GM23338 (cell line): ENCODE data around the gene NAA15. TPM values are rescaled to one million over a fixed set of nuclear protein-coding genes. Genes with fewer than 3 reads are reported as not detected.
"Not testable (repeated sequence)": the region's sequence is repeated elsewhere in the genome, so short reads cannot be mapped to it uniquely, and the experiment has no call there.

Experiments used
- ATAC-seq: fragments of 200-7000 bp; cut with Tn5 transposase; 3 replicates; pipeline ENCODE4 v1.9.1; 2020
- DNase-seq: peaks from one replicate; pipeline ENCODE4 v3.0.0-alpha.2; 2015; ENCODE audit warnings: low spot score
- H2AFZ ChIP-seq: fragments of 200-600 bp; sonication (generic); 2 replicates; pipeline ENCODE4 v1.8.0; 2016; ENCODE audit warnings: antibody characterized with exemption, mild to moderate bottlenecking, moderate library complexity
- H3F3A ChIP-seq: fragments of 200-600 bp; sonication (generic); replicated peaks from 2 replicates; pipeline ENCODE4 v1.8.0; 2017; ENCODE audit warnings: antibody characterized with exemption, mixed run types, low read depth
- H3K27ac ChIP-seq: fragments of 200-600 bp; sonication (generic); 2 replicates; pipeline ENCODE4 v1.6.1; 2016; ENCODE audit warnings: low read depth
- H3K27me3 ChIP-seq: fragments of 200-600 bp; sonication (generic); 2 replicates; pipeline ENCODE4 v1.8.0; 2016; ENCODE audit warnings: mild to moderate bottlenecking, mixed run types, moderate library complexity; ENCODE audit not compliant: insufficient read depth
- H3K36me3 ChIP-seq: fragments of 200-600 bp; sonication (generic); 2 replicates; pipeline ENCODE4 v1.8.0; 2016; ENCODE audit warnings: mild to moderate bottlenecking; ENCODE audit not compliant: insufficient read depth
- H3K4me1 ChIP-seq: fragments of 200-600 bp; sonication (generic); 2 replicates; pipeline ENCODE4 v1.8.0; 2016; ENCODE audit warnings: mild to moderate bottlenecking, moderate library complexity; ENCODE audit not compliant: insufficient read depth
- H3K4me2 ChIP-seq: fragments of 200-600 bp; sonication (generic); 2 replicates; pipeline ENCODE4 v1.7.1; 2017; ENCODE audit warnings: mixed run types
- H3K4me3 ChIP-seq: fragments of 200-600 bp; sonication (generic); 2 replicates; pipeline ENCODE4 v1.6.1; 2016; ENCODE audit warnings: mixed run types
- H3K79me2 ChIP-seq: fragments of 200-600 bp; sonication (generic); replicated peaks from 2 replicates; pipeline ENCODE4 v1.8.0; 2017; ENCODE audit warnings: mild to moderate bottlenecking; ENCODE audit not compliant: insufficient read depth
- H3K9me2 ChIP-seq: fragments of 200-600 bp; sonication (generic); 2 replicates; pipeline ENCODE4 v1.8.0; 2017; ENCODE audit not compliant: insufficient read depth
- H4K20me1 ChIP-seq: fragments of 200-600 bp; sonication (generic); replicated peaks from 2 replicates; pipeline ENCODE4 v1.8.0; 2017; ENCODE audit warnings: mild to moderate bottlenecking; ENCODE audit not compliant: insufficient read depth
- H3K27ac Mint-ChIP-seq: 2 replicates; pipeline ENCODE4 v1.8.0; 2020; ENCODE audit warnings: inconsistent platforms, mild to moderate bottlenecking, moderate library complexity, mixed read lengths
- H3K27me3 Mint-ChIP-seq: 3 replicates; pipeline ENCODE4 v1.8.0; 2022; ENCODE audit warnings: low read depth, mild to moderate bottlenecking, moderate library complexity, mixed read lengths, inconsistent platforms; ENCODE audit not compliant: insufficient read depth, poor library complexity
- H3K36me3 Mint-ChIP-seq: 3 replicates; pipeline ENCODE4 v1.8.0; 2021; ENCODE audit warnings: low read depth, mild to moderate bottlenecking, inconsistent platforms, moderate library complexity, mixed read lengths
- H3K4me1 Mint-ChIP-seq: 3 replicates; pipeline ENCODE4 v1.8.0; 2020; ENCODE audit warnings: mild to moderate bottlenecking, inconsistent platforms, mixed read lengths
- H3K4me3 Mint-ChIP-seq: 3 replicates; pipeline ENCODE4 v1.8.0; 2021; ENCODE audit warnings: moderate library complexity, mild to moderate bottlenecking, inconsistent platforms, mixed read lengths
- H3K9me3 Mint-ChIP-seq: 3 replicates; pipeline ENCODE4 v1.8.0; 2020; ENCODE audit warnings: moderate library complexity, mild to moderate bottlenecking, inconsistent platforms, mixed read lengths
- CREB1 ChIP-seq: fragments of 250-450 bp; sonication (Bioruptor Pico); IDR thresholded peaks from 2 replicates; pipeline ENCODE4 v1.5.0; 2020; ENCODE audit warnings: low read depth, mild to moderate bottlenecking, moderate library complexity
- JUNB ChIP-seq: IDR thresholded peaks from one replicate; pipeline ENCODE4 v1.6.1; 2016; ENCODE audit warnings: antibody characterized with exemption; ENCODE audit not compliant: unreplicated experiment
- NANOG ChIP-seq: IDR thresholded peaks from 2 replicates; pipeline ENCODE4 v1.6.1; 2016; ENCODE audit warnings: antibody characterized with exemption, borderline replicate concordance
- REST ChIP-seq: IDR thresholded peaks from one replicate; pipeline ENCODE4 v1.6.1; 2018; ENCODE audit warnings: antibody characterized with exemption; ENCODE audit not compliant: unreplicated experiment
- STAT1 ChIP-seq: IDR thresholded peaks from one replicate; pipeline ENCODE4 v1.6.1; 2016; ENCODE audit warnings: antibody characterized with exemption; ENCODE audit not compliant: unreplicated experiment
- ZNF114 ChIP-seq: fragments of 250-450 bp; sonication (Bioruptor Pico); IDR thresholded peaks from 2 replicates; pipeline ENCODE4 v1.5.0; 2020; ENCODE audit warnings: mild to moderate bottlenecking, moderate library complexity
- ZNF331 ChIP-seq: fragments of 250-450 bp; sonication (Bioruptor Pico); IDR thresholded peaks from 2 replicates; pipeline ENCODE4 v1.5.0; 2020; ENCODE audit warnings: low read depth, mild to moderate bottlenecking, moderate library complexity
- polyA plus RNA-seq: library from polyadenylated mRNA; unstranded; fragments of >200 nt; fragmentation: Nextera tagmentation; extraction: Ambion mirVana; gene quantifications from 2 replicates; pipeline ENCODE4 v1.2.1, GENCODE V29; 2016
- total RNA-seq: library from RNA; depleted of rRNA; stranded (reverse); fragments of >200 nt; shearing (Covaris generic); gene quantifications from 2 replicates; pipeline ENCODE4 v1.2.3, GENCODE V29; 2014
- TF ChIP-seq, protein P1 (sequence below): IDR thresholded peaks from 2 replicates; pipeline ENCODE4 v1.6.1; 2016; ENCODE audit warnings: antibody characterized with exemption
- TF ChIP-seq, protein P2 (sequence below), 2 experiments: fragments of 200-600 bp in 1 of 2; sonication (generic) in 1 of 2; conservative IDR thresholded peaks; 2 replicates each; pipeline versions ENCODE4 v1.5.1 to v1.6.1; 2016 to 2017; ENCODE audit warnings: antibody characterized with exemption in 2 of 2, low read depth in 2 of 2, mild to moderate bottlenecking in 2 of 2, moderate library complexity in 1 of 2

Gene NAA15
- total and polyA plus RNA-seq, 2 experiments from 2014 or later, result 80.1 to 101 TPM

GRCh38 chr4:139443661-139444060, 142.4 kb downstream of the NAA15 start:
- no peaks in the 10 kb centered on the region for H3K79me2 ChIP-seq
- Mint-ChIP-seq H3K4me3 (no peak overlapping the region), H3K27me3 (peaks cover 3% of the 10 kb centered on the region), H3K9me3 (peaks cover 3% of the 10 kb centered on the region; the same call in 1 of the 3 replicates), H3K4me1 (no peaks in the 10 kb centered on the region), H3K27ac (no peak overlapping the region), H3K36me3 (peaks cover 27% of the 10 kb centered on the region)
- TF ChIP-seq NANOG (no peak), STAT1 (no peak), JUNB (no peak)
- TF ChIP-seq, protein P1, sequence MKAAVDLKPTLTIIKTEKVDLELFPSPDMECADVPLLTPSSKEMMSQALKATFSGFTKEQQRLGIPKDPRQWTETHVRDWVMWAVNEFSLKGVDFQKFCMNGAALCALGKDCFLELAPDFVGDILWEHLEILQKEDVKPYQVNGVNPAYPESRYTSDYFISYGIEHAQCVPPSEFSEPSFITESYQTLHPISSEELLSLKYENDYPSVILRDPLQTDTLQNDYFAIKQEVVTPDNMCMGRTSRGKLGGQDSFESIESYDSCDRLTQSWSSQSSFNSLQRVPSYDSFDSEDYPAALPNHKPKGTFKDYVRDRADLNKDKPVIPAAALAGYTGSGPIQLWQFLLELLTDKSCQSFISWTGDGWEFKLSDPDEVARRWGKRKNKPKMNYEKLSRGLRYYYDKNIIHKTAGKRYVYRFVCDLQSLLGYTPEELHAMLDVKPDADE, result no peak
- no peak overlapping the region for H3K27ac ChIP-seq
- no peak for DNase-seq
- H3K4me3 ChIP-seq, result no peak overlapping the region
- no peak overlapping the region for H2AFZ ChIP-seq
- no peak overlapping the region for H3K4me2 ChIP-seq
- no peaks in the 10 kb centered on the region for H3K36me3 ChIP-seq
- no peaks in the 10 kb centered on the region for H3K4me1 ChIP-seq
- H3F3A ChIP-seq, result no peaks in the 10 kb centered on the region
- H4K20me1 ChIP-seq, result no peaks in the 10 kb centered on the region; the same call in 1 of the 2 replicates
- H3K27me3 ChIP-seq, result no peaks in the 10 kb centered on the region
- peaks cover 7% of the 10 kb centered on the region; the same call in 1 of the 2 replicates for H3K9me2 ChIP-seq
- no peak for ATAC-seq

- not testable (repeated sequence) for H3K4me1 ChIP-seq, DNase-seq, H3K4me1 Mint-ChIP-seq, H3K4me2 ChIP-seq, H3K27me3 ChIP-seq, H3F3A ChIP-seq, H3K27ac Mint-ChIP-seq, H3K9me3 Mint-ChIP-seq, H4K20me1 ChIP-seq, H3K9me2 ChIP-seq, H3K79me2 ChIP-seq, H3K27ac ChIP-seq, H3K36me3 ChIP-seq, ATAC-seq, H2AFZ ChIP-seq, H3K4me3 ChIP-seq, H3K27me3 Mint-ChIP-seq, H3K4me3 Mint-ChIP-seq
- H3K36me3 Mint-ChIP-seq, result peaks cover 25% of the 10 kb centered on the region
Measured at GRCh38 chr4:139444881-139445280, 143.6 kb downstream of the NAA15 start.

DNA sequence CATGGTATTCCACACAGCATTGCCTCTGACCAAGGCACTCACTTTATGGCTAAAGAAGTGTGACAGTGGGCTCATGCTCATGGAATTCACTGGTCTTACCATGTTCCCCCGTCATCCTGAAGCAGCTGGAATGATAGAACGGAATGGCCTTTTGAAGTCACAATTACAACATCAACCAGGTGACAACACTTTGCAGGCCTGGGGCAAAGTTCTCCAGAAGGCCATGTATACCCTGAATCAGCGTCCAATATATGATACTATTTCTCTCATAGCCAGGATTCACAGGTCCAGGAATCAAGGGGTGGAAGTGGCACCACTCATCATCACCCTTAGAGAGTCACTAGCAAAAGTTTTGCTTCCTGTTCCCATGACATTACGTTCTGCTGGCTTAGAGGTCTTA, 145.8 kb downstream of the NAA15 start:
- H2AFZ ChIP-seq, H3K27ac ChIP-seq, H3K9me3 Mint-ChIP-seq, ATAC-seq, H4K20me1 ChIP-seq, H3K4me3 Mint-ChIP-seq, H3K4me1 Mint-ChIP-seq, H3K27me3 Mint-ChIP-seq, H3K4me3 ChIP-seq, H3K27me3 ChIP-seq, H3K79me2 ChIP-seq, H3K27ac Mint-ChIP-seq, H3K4me1 ChIP-seq, H3K9me2 ChIP-seq, DNase-seq, H3K4me2 ChIP-seq, H3F3A ChIP-seq, H3K36me3 ChIP-seq: not testable (repeated sequence)
- H3K36me3 Mint-ChIP-seq, result peaks cover 21% of the 10 kb centered on the region

DNA sequence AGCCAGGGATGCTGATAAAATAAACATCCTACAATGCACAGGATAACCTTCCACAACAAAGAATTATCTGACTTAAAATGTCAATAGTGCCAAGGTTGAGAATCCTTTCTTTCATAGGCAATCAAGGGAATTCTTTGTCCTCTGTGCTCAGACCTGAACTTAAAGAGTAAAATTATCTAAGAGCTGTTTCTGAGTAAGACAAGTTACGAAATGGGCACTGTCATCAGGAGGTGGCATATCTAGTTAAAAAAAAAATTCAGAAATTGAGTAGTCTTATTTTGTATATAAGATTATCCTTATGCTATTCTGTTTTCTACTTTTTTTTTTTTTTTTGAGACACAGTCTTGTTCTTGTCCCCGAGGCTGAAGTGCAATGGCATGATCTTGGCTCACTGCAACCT, 149.3 kb downstream of the NAA15 start:
- TF ChIP-seq STAT1 (no peak), ZNF114 (CRISPR knock-in tag) (no peak), ZNF331 (CRISPR knock-in tag) (no peak), NANOG (no peak), JUNB (no peak), REST (no peak), CREB1 (CRISPR knock-in tag) (no peak)
- TF ChIP-seq, protein P2, sequence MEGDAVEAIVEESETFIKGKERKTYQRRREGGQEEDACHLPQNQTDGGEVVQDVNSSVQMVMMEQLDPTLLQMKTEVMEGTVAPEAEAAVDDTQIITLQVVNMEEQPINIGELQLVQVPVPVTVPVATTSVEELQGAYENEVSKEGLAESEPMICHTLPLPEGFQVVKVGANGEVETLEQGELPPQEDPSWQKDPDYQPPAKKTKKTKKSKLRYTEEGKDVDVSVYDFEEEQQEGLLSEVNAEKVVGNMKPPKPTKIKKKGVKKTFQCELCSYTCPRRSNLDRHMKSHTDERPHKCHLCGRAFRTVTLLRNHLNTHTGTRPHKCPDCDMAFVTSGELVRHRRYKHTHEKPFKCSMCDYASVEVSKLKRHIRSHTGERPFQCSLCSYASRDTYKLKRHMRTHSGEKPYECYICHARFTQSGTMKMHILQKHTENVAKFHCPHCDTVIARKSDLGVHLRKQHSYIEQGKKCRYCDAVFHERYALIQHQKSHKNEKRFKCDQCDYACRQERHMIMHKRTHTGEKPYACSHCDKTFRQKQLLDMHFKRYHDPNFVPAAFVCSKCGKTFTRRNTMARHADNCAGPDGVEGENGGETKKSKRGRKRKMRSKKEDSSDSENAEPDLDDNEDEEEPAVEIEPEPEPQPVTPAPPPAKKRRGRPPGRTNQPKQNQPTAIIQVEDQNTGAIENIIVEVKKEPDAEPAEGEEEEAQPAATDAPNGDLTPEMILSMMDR (conservative IDR thresholded peaks at IDR 0.05; ENCODE audit: low read depth in 2 of 2), result no peak
- Histone ChIP-seq H3F3A (peaks cover 7% of the 10 kb centered on the region), H3K27ac (no peak overlapping the region), H4K20me1 (peaks cover 8% of the 10 kb centered on the region; the same call in 1 of the 2 replicates), H3K27me3 (no peaks in the 10 kb centered on the region), H3K79me2 (peaks cover 26% of the 10 kb centered on the region), H2AFZ (no peak overlapping the region), H3K4me1 (peaks cover 18% of the 10 kb centered on the region), H3K4me3 (no peak overlapping the region), H3K9me2 (0 out of 2 replicates have a peak, but pooled peaks cover 2% of the 10 kb centered on the region), H3K36me3 (no peaks in the 10 kb centered on the region), H3K4me2 (no peak overlapping the region)
- Mint-ChIP-seq H3K4me1 (peaks cover 16% of the 10 kb centered on the region), H3K4me3 (no peak overlapping the region), H3K27me3 (peaks cover 10% of the 10 kb centered on the region), H3K9me3 (no peaks in the 10 kb centered on the region), H3K27ac (no peak overlapping the region), H3K36me3 (peaks cover 21% of the 10 kb centered on the region)
- DNase-seq (no peak), ATAC-seq (no peak)
